AG10803 (cell line): ENCODE data around the gene KANK4.

Experiments used
- DNase-seq: peaks from one replicate; pipeline ENCODE4 v3.0.0; 2010; ENCODE audit warnings: low read depth
- H3K4me3 ChIP-seq: 2 replicates; pipeline ENCODE4 v1.5.1; 2011; ENCODE audit warnings: mild to moderate bottlenecking, low read length, control low read depth
- CTCF ChIP-seq: conservative IDR thresholded peaks from 2 replicates; pipeline ENCODE4 v1.5.1; 2011; ENCODE audit warnings: mild to moderate bottlenecking, low read length, control low read depth, inconsistent platforms

Gene KANK4

DNA sequence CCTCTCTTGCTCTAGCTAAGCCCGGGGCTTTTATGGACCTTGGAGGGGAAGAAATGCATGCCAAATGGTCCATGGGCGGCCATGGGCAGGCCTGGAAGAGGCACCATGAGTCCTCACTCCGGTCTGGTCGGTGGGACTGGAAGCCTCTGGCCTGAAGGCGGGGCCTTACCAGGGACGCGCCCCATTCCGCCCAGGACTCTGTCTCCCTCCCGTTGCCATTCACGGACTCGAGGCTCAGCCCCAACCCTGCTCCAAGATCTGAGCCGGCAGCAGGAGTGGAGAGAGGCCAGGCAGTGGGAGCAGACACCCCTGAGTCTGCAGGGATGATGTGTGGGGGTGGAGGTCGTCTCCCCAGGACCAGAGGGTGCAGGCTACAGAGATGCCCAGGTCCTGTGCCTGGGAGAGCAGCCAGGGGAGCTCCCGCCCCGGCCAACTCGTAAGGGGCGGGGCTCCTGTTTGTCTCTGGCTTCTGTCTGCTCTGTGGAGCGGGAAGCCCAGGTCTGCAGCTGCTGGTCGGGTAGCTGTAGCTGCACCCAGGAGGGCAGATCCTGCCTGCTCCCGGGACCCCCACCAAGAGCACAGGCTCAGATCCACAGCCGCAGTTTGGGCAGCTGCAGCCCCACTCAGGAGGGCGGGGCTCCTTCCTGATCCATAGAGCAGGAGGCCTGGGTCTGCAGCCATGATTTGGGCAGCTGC is 8.3 kb upstream of the KANK4 start:
- no peak overlapping the region for H3K4me3 ChIP-seq
- TF ChIP-seq CTCF, result no peak
- no peak for DNase-seq

GRCh38 chr1:62325681-62326080 is 6.4 kb upstream of the KANK4 start:
- H3K4me3 ChIP-seq, result no peak overlapping the region
- peak; percentile 90 for DNase-seq
- no peak for TF ChIP-seq CTCF

GRCh38 chr1:62325081-62325480 is 5.8 kb upstream of the KANK4 start:
- DNase-seq, result peak; percentile 91
- no peak for TF ChIP-seq CTCF
- no peak overlapping the region for H3K4me3 ChIP-seq

DNA sequence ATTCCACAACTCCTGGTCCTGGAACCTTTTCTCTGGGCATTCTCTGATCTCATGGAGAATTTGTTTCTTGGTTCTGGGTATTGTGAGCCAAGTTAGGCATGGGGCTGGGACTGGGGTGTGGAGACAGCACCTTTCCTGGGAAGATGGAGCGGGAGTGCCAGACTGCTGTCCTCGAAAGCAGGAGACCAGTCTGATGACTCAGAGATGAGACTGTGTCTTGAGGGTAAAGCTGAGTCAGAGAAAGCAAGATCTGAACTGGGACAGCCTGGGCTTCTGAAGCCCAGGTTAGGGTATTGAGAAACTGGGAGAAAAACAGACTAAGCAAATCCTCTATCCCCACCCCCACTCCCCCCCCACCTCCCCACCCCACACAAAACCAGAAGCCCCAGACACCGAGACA is 2.2 kb upstream of the KANK4 start:
- DNase-seq, result peak; percentile 72
- TF ChIP-seq CTCF, result no peak
- no peak overlapping the region for H3K4me3 ChIP-seq

DNA sequence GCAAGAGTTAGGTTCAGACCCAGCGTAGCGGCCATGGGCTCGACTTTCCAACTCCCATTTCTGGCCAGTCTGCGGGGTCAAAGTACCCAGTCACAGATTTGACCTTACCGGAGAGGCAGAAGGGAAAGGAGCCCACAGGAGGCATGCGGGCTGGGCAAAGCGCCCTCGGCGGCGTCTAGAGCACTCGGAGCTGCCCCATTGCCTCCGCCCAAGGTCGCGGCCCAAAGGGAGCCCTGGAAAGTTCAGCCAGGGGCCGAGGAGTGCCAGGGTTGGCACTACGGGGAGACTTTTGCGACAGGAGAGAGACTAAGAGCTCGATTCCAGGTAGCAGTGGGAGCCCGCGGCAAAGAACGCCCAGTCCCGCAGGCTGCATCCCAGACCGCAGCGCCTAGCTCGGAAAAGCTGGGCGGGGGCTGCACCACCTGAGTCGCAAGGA is 896 bp downstream of the KANK4 start:
- no peak for DNase-seq
- TF ChIP-seq CTCF, result no peak
- no peak overlapping the region for H3K4me3 ChIP-seq

DNA sequence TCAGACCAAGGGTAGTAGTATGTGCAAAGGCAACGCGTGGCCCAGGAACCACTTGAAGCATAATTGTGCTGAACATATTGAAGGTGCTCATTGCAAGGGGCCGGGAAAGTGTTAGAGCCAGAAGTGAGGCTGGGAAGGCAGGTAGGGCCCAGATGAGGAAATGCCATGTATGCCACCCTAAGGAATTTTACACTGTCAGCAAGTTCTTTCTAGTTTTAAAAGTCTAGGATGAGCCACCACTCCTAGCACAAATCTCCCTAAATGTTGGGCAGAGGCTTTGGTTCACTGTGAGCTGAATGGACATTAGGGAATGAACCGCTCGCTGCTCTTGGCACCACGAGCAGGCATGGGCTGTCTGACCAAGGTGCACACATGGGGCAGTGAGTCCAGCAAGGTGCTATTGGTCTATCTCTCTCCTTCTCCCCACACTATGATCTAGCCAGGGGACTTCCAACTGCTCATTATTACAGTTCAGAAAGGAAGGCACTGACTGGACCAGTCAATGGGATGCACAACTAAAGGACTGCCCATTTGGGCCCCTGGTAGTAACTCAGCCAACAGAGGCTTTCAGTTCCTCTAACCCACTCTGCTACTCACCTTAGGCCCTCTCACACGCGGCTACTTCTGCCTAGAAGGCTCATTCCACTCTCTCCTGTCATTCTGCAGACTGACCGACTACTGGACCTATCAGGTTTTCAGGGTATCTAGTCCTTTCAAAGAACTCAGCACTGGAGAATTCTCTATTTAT is 2.0 kb downstream of the KANK4 start:
- no peak overlapping the region for H3K4me3 ChIP-seq
- no peak for TF ChIP-seq CTCF
- DNase-seq, result no peak

- DNase-seq, result no peak
- no peak for TF ChIP-seq CTCF
- H3K4me3 ChIP-seq, result no peak overlapping the region
Measured at GRCh38 chr1:62316135-62316534, 3.1 kb downstream of the KANK4 start.
